Activated naive CD8-positive, alpha-beta T cell (primary cell): Measurements from ENCODE around the gene SLC35F4.

ENCODE experiments used
- H3K27ac Mint-ChIP-seq: one replicate; pipeline ENCODE4 v1.8.0; 2021; ENCODE audit warnings: mixed read lengths
- H3K27me3 Mint-ChIP-seq: one replicate; pipeline ENCODE4 v1.8.0; 2021; ENCODE audit warnings: mixed read lengths
- H3K36me3 Mint-ChIP-seq: one replicate; pipeline ENCODE4 v1.8.0; 2021; ENCODE audit warnings: mixed read lengths
- H3K4me1 Mint-ChIP-seq: one replicate; pipeline ENCODE4 v1.8.0; 2021; ENCODE audit warnings: low read depth, mixed read lengths
- H3K4me3 Mint-ChIP-seq: one replicate; pipeline ENCODE4 v1.8.0; 2021; ENCODE audit warnings: mild to moderate bottlenecking, mixed read lengths
- H3K9me3 Mint-ChIP-seq: one replicate; pipeline ENCODE4 v1.8.0; 2021; ENCODE audit warnings: low read depth, mixed read lengths

Gene SLC35F4

GRCh38 chr14:57549765-57550420 is 316.0 kb downstream of the SLC35F4 start:
- Mint-ChIP-seq H3K27me3 (peaks cover 2% of the 10 kb centered on the region), H3K4me1 (no peaks in the 10 kb centered on the region), H3K27ac (no peak overlapping the region), H3K4me3 (no peak overlapping the region), H3K36me3 (no peaks in the 10 kb centered on the region), H3K9me3 (peaks cover 22% of the 10 kb centered on the region)

GRCh38 chr14:57549016-57549564 is 316.8 kb downstream of the SLC35F4 start:
- Mint-ChIP-seq H3K27ac (no peak overlapping the region), H3K4me3 (no peak overlapping the region), H3K27me3 (peaks cover 2% of the 10 kb centered on the region), H3K9me3 (peaks cover 17% of the 10 kb centered on the region), H3K36me3 (no peaks in the 10 kb centered on the region), H3K4me1 (no peaks in the 10 kb centered on the region)

- Mint-ChIP-seq H3K4me3 (no peak overlapping the region), H3K4me1 (no peaks in the 10 kb centered on the region), H3K27ac (no peak overlapping the region), H3K36me3 (peaks cover 3% of the 10 kb centered on the region), H3K27me3 (peaks cover 5% of the 10 kb centered on the region), H3K9me3 (peaks cover 19% of the 10 kb centered on the region)
Observed at GRCh38 chr14:57547131-57547530, 318.8 kb downstream of the SLC35F4 start.

GRCh38 chr14:57533214-57533613 is 332.7 kb downstream of the SLC35F4 start:
- no peaks in the 10 kb centered on the region for H3K9me3 Mint-ChIP-seq
- peaks cover 3% of the 10 kb centered on the region for H3K27me3 Mint-ChIP-seq
- H3K36me3 Mint-ChIP-seq, result peaks cover 2% of the 10 kb centered on the region
- H3K4me3 Mint-ChIP-seq, result no peak overlapping the region
- H3K4me1 Mint-ChIP-seq, result no peaks in the 10 kb centered on the region
- H3K27ac Mint-ChIP-seq, result no peak overlapping the region

- peaks cover 3% of the 10 kb centered on the region for H3K27me3 Mint-ChIP-seq
- H3K4me3 Mint-ChIP-seq, result no peak overlapping the region
- no peak overlapping the region for H3K27ac Mint-ChIP-seq
- H3K36me3 Mint-ChIP-seq, result peaks cover 2% of the 10 kb centered on the region
- no peaks in the 10 kb centered on the region for H3K4me1 Mint-ChIP-seq
- H3K9me3 Mint-ChIP-seq, result peaks cover 9% of the 10 kb centered on the region
Observed at GRCh38 chr14:57530571-57530970, 335.3 kb downstream of the SLC35F4 start.

GRCh38 chr14:57526942-57527341 is 338.9 kb downstream of the SLC35F4 start:
- Mint-ChIP-seq H3K36me3 (peaks cover 6% of the 10 kb centered on the region), H3K4me1 (no peaks in the 10 kb centered on the region), H3K4me3 (no peak overlapping the region), H3K27ac (no peak overlapping the region), H3K27me3 (peaks cover 3% of the 10 kb centered on the region), H3K9me3 (peaks cover 25% of the 10 kb centered on the region)

- Mint-ChIP-seq H3K4me1 (no peaks in the 10 kb centered on the region), H3K36me3 (no peaks in the 10 kb centered on the region), H3K9me3 (peaks cover 18% of the 10 kb centered on the region), H3K27ac (no peak overlapping the region), H3K4me3 (no peak overlapping the region), H3K27me3 (peaks cover 2% of the 10 kb centered on the region)
Observed at GRCh38 chr14:57519043-57519442, 346.8 kb downstream of the SLC35F4 start.
